Right lobe of liver (tissue), 6 donors: ENCODE measurements around the gene MEMO1. TPM values are rescaled to one million over a fixed set of nuclear protein-coding genes. Genes with fewer than 3 reads are reported as not detected.

Source experiments
- ATAC-seq, 4 donors: fragments of 200-7000 bp; cut with Tn5 transposase; one replicate each; pipeline ENCODE4 v1.9.1; 2020; ENCODE audit warnings: mild to moderate bottlenecking in 4 of 4, moderate library complexity in 4 of 4
- DNase-seq, 3 donors: peaks; one replicate each; pipeline ENCODE4 v3.0.0-alpha.2; 2020
- H3K27ac ChIP-seq, 3 donors: fragments of 200-600 bp; one replicate each; pipeline ENCODE4 v1.8.0; 2022
- H3K27me3 ChIP-seq, 2 donors: fragments of 200-600 bp; one replicate each; pipeline ENCODE4 v1.8.0; 2022
- H3K36me3 ChIP-seq, 4 donors: fragments of 200-600 bp; sonication (generic) in 1 of 4; one replicate each; pipeline versions ENCODE4 v1.5.1 to v1.8.0; 2017 to 2022; ENCODE audit warnings: control low read depth in 1 of 4
- H3K4me1 ChIP-seq, 4 donors: fragments of 200-600 bp; sonication (generic) in 1 of 4; one replicate each; pipeline versions ENCODE4 v1.5.1 to v1.8.0; 2017 to 2022; ENCODE audit warnings: control low read depth in 1 of 4
- H3K4me3 ChIP-seq, 3 donors: fragments of 200-600 bp; one replicate each; pipeline ENCODE4 v1.8.0; 2022
- H3K9me3 ChIP-seq, 4 donors: fragments of 200-600 bp; sonication (generic) in 1 of 4; one replicate each; pipeline versions ENCODE4 v1.5.1 to v1.8.0; 2017 to 2022; ENCODE audit warnings: control low read depth in 1 of 4
- CTCF ChIP-seq, 4 donors: fragments of 200-600 bp in 3 of 4; fragments of 450-650 bp in 1 of 4; IDR thresholded peaks; one replicate each; pipeline versions ENCODE4 v1.5.1 to v1.8.0; 2016 to 2022; ENCODE audit warnings: antibody characterized with exemption in 4 of 4, mild to moderate bottlenecking in 2 of 4
- POLR2A ChIP-seq: fragments of 450-650 bp; IDR thresholded peaks from one replicate; pipeline ENCODE4 v1.6.1; 2017; ENCODE audit warnings: antibody characterized with exemption, mild to moderate bottlenecking
- WGBS: methylation state at CpG from one replicate; pipeline ENCODE4 v1.1.6; 2018; ENCODE audit warnings: low coverage, low lambda C conversion rate; ENCODE audit not compliant: insufficient coverage; ENCODE audit errors: missing lambda C conversion rate; 5-methylcytosine and 5-hydroxymethylcytosine counted together
- intact Hi-C, 2 donors: fragments of 100-400 bp; cut with DNase I; formaldehyde crosslinking; loops; one replicate each; pipeline versions ENCODE4 v1.11.2 to v1.14.1; 2022
- total RNA-seq, 6 experiments: library from RNA; depleted of rRNA in 2 of 6; stranded (reverse); fragments of >200 nt in 2 of 6; fragmentation: NEBNext Ultra II Directional in 3 of 6; extraction: Animal tissue kit (Norgen Biotek cat#: 25700) in 3 of 6; gene quantifications; one replicate each; pipeline versions ENCODE4 v1.1.0 to v1.2.4, GENCODE V29; 2016 to 2023
- donor health status: DM: no; HTN: yes; CAD: no.
- donor health status: DM: no; HTN: no; CAD: no.
- donor health status: DM: no; HTN: no; CAD: no.
- donor health status: DM: no; HTN: yes; CAD: no.
- donor health status: DM: no; HTN: yes; CAD: no.

The MEMO1 gene
- total RNA-seq, 6 experiments from 2014 or later = 19.6 to 28.0 (median 23.2) TPM

- Histone ChIP-seq H3K27me3 (no peaks in the 10 kb centered on the region), H3K36me3 (peaks cover 0 to 6% (median 0%) of the 10 kb centered on the region in 4 donors), H3K4me1 (no peaks in the 10 kb centered on the region), H3K4me3 (no peak overlapping the region), H3K9me3 (no peaks in the 10 kb centered on the region), H3K27ac (no peak overlapping the region)
- intact Hi-C loops = no loop called here
- TF ChIP-seq POLR2A (no peak), CTCF (IDR thresholded peaks at IDR 0.05) (no peak)
- no peak for ATAC-seq
- DNase-seq = no peak
- WGBS = 100% methylated on average over 1 of the region's 1 CpG
Observed at GRCh38 chr2:31896293-31896692, 114.5 kb downstream of the MEMO1 start.

- ATAC-seq (no peak), DNase-seq (no peak)
- H3K36me3 ChIP-seq = peaks cover 0 to 9% (median 2%) of the 10 kb centered on the region in 4 donors
- TF ChIP-seq CTCF (IDR thresholded peaks at IDR 0.05) = no peak
- no peak overlapping the region for H3K4me3 ChIP-seq
- WGBS = 90% methylated on average over 2 of the region's 2 CpGs
- H3K4me1 ChIP-seq = no peaks in the 10 kb centered on the region
- no peaks in the 10 kb centered on the region for H3K27me3 ChIP-seq
- no peak overlapping the region for H3K27ac ChIP-seq
- intact Hi-C loops = no loop called here
- no peaks in the 10 kb centered on the region for H3K9me3 ChIP-seq
Observed at GRCh38 chr2:31894656-31895055, 116.2 kb downstream of the MEMO1 start.

GRCh38 chr2:31893094-31893493 lies 117.7 kb downstream of the MEMO1 start:
- H3K27ac ChIP-seq = no peak overlapping the region
- WGBS = 56% methylated on average over 1 of the region's 1 CpG
- DNase-seq (no peak), ATAC-seq (peak in 1 of 4 donors; percentile 29)
- H3K9me3 ChIP-seq = no peaks in the 10 kb centered on the region
- TF ChIP-seq CTCF (IDR thresholded peaks at IDR 0.05) (no peak), POLR2A (no peak)
- H3K36me3 ChIP-seq = peaks cover 0 to 9% (median 2%) of the 10 kb centered on the region in 4 donors
- intact Hi-C loops = no loop called here
- H3K4me3 ChIP-seq = no peak overlapping the region
- no peaks in the 10 kb centered on the region for H3K27me3 ChIP-seq
- H3K4me1 ChIP-seq = no peaks in the 10 kb centered on the region

GRCh38 chr2:31889044-31889443 lies 121.8 kb downstream of the MEMO1 start:
- no peaks in the 10 kb centered on the region for H3K9me3 ChIP-seq
- ATAC-seq (no peak), DNase-seq (no peak)
- H3K36me3 ChIP-seq = peaks cover 0 to 9% (median 2%) of the 10 kb centered on the region in 4 donors
- H3K27me3 ChIP-seq = no peaks in the 10 kb centered on the region
- H3K4me1 ChIP-seq = no peaks in the 10 kb centered on the region
- TF ChIP-seq CTCF (IDR thresholded peaks at IDR 0.05) (no peak), POLR2A (no peak)
- H3K4me3 ChIP-seq = no peak overlapping the region
- no peak overlapping the region for H3K27ac ChIP-seq
- intact Hi-C loops = no loop called here

- H3K9me3 ChIP-seq = no peaks in the 10 kb centered on the region
- no peak overlapping the region for H3K27ac ChIP-seq
- 67% methylated on average over 1 of the region's 1 CpG for WGBS
- H3K4me1 ChIP-seq = no peaks in the 10 kb centered on the region
- peaks cover 0 to 9% (median 2%) of the 10 kb centered on the region in 4 donors for H3K36me3 ChIP-seq
- ATAC-seq (no peak), DNase-seq (no peak)
- H3K4me3 ChIP-seq = no peak overlapping the region
- intact Hi-C loops = no loop called here
- TF ChIP-seq POLR2A (no peak), CTCF (IDR thresholded peaks at IDR 0.05) (no peak)
- no peaks in the 10 kb centered on the region for H3K27me3 ChIP-seq
Observed at GRCh38 chr2:31888550-31888949, 122.3 kb downstream of the MEMO1 start.
